GM18907 (cell line): ENCODE results near the gene TCEA2.

Experiments
- ATAC-seq: cut with Tn5 transposase; IDR thresholded peaks from one replicate; pipeline ENCODE4 v1.9.1; 2021; ENCODE audit warnings: mild to moderate bottlenecking, moderate library complexity; ENCODE audit not compliant: unreplicated experiment

The TCEA2 gene

DNA sequence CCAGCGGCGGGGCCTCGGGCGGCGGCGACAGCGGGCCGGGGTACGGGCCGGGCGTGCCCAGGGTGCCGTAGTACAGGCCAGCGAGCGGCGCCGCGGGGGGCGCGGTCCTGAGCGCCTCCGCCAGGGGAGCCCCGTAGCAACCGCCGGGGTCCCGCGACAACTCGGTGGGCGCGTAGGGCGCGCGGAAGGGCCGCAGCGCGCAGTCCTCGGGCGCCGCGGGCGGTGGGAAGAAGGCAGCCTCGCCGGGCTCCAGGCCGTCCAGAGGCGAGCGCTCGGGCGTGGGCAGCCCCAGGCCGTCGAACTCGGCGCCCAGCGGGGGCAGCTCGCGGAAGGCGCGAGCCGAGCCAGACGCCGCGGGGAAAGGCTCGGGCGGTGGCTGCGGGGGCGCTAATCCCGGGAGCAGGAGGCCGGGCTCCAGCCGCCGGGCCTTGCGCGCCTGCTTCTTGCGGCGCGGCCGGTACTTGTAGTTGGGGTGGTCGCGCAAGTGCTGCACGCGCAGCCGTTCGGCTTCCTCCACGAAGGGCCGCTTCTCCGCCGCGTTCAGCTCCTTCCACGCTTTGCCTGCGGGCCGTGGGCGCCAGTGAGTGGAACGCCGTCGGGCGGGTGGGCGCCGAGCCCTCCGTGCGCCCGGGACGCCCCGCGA lies 14.5 kb upstream of the TCEA2 start:
- no peak for ATAC-seq

DNA sequence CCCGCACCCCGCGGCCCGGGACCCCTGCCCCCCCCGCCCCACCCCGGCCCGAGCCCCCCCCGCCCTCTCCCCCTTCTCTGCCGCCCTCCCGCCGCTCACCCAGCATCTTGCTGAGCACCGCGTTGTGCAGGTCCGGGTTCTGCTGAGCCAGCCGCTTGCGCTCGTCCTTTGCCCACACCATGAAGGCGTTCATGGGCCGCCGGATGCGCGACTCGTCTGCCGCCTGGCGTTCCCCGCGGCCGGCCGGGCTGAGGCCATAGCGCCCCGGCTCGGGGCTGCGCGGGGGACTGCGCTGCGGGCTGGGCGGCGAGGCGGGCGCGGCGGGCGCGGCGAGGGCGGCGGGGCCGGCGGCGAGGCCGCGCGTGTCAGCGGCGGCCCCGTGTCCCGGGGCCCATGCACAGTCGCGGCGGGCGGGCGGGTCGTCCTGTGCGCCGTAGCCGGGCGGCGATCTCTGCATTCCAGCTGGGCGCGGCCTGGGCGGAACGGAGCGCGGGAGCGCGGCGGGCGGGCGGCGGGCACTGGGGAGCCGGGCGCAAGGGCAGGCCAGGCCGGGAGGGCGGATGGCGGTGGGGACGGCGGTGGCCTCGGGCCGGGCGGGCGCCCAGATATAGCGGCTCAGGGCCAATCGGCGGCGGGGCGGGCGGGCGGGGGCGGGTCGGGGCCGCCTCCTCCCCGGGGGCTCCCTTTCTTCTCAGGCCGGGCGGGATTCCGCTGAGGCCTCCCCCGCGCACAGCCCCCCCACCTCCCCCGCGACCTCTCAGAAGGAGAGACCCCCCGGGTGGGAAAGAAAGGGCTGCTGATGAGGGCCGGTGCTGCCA lies 13.7 kb upstream of the TCEA2 start, which contains the start of gene SOX18:
Gene SOX18, minus strand, starts transcription at position 580 of the 818 bp plus-strand sequence. Its CDS starts 123 bp downstream, at position 457.
- no peak for ATAC-seq

DNA sequence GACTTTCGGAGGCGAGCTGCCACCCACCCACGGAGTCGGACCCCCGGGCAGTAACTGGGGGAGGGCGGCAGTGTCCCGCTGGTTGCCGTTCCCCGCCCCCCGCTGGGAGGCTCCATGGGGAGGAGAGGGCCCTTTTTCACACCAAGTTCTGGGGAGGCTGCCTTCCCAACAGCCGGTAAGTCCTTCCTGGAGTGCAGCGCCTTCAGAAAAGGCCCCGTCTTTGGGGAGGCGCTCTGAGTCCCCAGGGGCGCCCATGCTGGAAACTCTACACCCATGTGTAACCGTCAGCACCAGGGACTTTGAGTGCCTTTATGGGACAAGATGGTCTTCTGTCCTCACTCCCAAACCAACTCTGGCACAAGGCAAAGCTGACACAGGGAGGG lies 13.1 kb upstream of the TCEA2 start:
- no peak for ATAC-seq

DNA sequence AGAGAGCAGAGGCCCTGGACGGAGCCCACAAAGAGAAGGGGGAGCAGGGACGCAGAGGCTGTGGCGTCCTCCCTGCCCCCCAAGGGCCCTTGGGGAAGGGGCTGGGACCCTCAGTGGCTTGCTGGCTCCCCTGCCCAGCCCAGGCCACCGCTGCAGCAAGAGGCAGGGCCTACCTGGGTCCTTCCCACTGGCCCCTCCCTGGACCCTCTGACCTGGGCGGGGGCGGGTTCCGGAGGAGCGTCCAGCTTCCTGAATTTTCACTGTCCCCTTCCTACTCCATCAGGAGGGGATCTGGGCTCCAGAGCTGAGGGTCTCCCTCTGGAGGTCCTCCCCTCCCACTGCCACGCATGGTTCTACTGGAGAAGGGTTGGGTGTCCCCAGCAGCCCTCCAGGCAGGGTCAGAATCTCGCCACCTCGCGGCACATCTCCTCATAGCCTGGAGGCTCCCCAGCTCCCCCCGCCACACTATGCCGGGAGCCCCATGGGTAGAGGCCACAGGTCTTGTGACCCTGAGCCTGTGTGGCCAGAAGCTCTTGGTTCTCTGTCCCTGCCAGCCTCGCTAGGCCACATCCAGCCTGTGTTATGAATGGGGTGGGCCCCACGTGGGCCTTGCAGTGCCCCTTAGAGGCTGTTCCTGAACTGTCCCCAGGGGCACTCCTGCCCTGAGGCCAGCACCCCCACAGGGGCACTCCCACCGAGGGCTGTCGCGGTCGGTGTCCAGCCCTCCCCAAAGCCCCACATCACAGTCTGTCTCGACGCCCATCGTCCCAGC lies 12.6 kb upstream of the TCEA2 start:
- ATAC-seq = no peak

DNA sequence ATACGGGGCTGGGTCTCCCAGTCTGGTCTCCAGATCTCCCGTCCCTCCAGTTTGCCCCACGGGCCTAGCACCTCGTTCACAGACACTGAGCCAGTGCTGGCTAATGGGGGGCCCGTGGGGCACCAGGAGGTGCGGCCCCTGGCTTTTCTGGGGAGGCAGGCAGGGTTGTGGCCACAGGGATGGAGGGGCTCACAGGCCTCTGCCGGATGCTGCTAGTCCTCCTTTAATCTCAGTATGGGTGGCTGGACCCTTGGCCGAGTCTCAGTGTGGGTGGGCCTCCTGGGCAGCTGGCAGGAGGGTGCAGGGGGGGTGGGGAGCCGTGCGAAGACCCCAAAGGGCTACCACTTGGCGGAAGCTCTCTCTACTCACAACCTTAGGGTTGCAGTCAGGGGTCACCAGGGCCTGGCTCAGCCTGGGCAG lies 12.0 kb upstream of the TCEA2 start:
- no peak for ATAC-seq

DNA sequence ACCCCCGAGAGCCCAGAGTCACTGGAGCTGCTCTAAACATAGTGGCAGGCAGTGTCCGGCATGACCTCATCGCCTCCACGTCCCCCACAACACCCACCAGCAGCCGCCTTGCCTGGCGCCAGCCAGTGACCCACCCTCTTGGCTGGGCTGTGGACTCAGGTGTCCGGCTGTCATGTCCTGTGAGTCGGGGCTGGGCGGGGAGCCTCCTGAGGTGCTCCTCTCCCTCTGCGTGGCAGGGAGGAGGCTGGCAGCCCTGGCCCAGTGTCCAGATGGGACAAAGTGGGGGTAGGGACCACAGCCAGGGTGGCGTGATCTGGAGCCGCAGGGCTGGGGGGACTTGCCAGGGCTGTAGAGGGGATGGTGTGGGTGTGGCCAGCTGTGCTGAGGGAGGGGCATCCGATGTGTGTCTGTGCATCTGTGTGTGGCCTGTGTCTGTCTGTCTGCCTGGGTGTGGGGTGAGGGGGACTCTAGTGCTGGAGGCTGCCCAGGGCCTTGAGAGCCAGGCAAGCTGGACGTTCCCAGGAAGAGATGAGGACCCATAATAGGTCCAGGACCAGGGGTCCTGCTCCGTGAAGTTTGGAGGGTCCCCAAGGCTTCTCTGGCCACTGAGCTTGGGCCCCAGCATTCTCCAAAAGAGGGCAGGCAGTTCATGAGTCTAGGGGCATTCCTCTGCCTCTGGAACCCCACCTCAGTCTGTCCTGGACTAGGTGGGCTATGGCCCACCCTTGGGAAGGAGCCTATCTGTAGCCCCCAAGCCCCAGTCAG lies 11.3 kb upstream of the TCEA2 start:
- ATAC-seq = no peak

DNA sequence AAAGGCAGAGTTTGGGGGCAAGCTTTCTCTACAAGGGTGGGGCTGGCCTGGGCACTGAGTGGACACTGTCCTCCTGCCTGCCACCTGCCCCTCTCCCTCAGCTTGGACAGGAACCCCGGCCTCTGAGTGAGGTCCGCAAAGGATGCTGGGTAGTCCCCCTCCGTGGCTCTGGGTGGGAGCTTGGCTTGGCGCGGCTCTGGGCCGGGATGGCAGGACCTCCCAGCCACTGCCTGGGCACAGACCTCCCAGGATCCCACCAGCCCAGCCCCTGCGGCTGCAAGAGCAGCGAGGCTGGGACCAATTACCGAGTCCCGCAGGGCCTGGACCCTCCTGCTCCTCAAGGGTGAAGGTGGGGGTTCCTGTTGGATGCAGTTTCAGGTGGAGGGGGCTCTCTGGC lies 10.7 kb upstream of the TCEA2 start:
- ATAC-seq = no peak

DNA sequence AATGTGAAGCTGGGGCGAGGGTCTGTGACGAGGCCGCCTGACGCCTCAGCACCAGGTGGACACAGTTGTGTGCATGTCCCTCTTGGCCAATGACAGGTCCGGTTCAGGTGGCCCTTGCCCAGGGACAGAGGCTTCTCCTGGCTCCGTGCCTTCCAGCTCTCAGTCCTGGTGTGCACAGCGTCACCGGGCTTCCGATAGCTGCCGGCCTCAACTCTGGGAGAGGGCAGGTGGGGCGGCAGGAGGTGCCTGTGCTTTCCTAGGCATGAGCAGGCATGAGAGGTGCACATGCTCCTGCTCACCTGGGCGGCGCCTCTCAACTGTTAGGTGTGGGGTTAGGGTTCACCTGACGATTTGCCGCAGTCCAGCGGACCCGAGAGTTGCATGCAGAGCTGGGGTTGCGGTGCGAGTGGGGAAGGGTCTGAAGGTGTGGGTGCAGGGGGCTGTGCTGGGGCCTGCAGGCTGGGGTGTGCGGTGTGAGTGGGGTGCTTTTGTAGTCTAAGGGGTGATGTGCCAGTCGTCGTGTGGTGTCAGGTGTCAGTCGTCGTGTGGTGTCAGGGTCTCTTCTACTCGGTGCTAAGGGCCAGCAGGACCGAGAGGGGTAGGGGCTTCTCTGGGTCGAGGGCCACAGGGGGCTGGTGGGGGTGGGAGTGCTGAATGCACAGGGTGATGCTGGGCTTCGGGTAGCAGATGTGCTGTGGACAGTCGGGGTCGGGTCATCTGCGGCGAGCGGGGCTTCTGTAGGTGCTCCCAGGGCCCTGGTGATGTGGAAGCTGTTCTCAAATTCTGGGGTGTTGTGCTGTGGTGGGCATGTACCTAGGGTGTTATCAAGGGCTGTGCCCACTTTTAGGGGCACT lies 9.8 kb upstream of the TCEA2 start:
- no peak for ATAC-seq

DNA sequence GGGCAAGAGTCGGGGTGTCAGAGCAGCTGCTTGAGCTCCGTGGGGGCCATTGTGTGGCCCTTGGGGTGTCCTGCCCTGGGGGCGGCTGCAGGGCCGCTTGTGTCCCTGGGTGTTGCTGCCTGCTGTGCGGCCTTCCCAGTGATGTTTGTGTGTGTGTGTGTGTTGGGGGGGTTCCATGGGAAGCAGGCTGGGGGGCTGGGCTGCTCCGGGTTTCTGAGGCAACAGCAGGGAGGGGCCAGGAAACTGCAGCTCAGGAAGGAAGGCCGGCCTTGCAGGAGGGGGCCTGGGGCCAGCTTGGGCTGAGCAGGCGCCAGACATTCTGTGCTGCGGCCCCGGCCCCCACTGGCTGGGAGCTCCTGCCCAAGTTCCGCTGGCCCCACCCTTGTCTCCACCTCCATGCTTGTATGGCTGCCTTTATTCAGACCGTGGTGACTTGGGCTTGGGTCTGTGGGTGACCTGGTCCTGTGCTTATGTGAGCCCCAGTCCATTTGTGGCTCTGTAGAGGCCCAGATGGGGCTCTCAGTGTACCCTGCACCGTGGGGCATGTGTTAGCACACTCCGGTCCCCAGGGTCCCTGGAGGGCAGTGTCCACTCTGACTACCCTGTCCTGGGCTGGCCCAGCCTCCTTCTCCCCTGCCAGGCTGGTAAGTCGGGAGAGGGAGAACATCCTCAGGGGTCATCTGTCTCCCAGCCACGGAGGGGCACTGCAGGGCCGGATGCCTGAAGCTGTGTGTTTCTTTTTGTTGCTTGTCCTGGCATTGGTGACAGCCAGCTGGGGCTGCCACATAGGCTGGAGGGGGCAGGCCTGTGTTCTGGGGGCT lies 8.9 kb upstream of the TCEA2 start:
- ATAC-seq = no peak

DNA sequence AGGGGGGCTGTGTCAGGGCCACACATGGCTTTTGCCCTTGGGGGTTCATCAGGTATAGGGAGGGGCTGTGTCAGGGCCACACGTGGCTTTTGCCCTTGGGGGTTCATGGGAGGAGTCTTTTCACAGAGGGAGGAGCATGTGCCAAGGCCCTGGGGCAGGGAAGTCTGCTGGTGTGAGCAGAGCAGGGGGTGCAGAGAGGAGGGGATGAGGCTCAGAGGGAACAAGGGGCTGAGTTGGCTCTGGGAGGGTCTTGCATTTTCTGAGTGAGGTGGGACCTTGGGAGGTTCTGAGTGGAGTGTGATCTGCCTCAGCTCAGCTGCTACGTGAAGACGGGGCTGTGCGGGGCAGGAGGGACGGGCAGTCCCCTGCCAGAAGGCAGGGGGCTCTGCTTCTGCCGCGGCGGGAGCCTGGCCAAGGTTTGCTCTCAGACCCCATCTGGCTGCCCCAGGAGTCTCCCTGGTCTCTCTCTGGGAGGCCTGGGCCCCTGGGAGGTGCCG lies 7.6 kb upstream of the TCEA2 start:
- no peak for ATAC-seq

DNA sequence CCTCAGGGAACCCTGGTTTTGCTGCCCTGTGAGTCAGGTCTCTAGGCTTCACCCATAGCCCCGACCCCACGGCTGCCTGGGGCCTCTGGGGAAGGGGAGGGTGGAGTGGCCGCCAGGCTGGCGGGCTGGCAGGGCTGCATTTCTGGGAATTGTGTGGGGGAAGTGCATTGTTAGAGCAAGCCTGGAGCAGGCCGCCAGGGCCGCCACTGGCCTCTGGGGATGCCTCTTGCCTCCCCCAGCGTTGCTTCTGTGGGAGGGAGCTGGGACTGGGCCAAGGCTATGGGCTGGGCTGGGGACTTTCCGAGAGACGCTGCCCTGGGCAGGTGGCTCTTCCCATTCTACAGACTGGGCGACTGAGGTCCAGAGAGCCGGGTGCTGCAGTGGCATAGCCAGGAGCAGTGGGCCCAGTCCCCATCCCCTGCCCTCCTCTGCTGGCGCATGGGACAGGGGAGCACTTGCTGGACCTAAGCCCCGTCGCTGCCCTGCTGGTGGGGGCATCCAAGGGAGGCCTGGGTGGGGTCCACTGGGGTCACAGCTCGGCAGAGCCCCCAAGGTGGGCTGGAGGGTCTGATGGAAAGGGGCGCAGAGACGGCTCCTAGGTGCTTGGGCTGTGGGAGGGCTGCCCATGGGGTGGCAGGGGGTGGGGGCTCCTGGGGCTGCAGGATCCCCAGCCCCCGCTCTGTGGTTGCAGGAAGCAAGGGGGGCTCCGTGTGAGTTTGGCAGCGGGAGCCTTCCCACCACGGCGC lies 6.9 kb upstream of the TCEA2 start:
- no peak for ATAC-seq

DNA sequence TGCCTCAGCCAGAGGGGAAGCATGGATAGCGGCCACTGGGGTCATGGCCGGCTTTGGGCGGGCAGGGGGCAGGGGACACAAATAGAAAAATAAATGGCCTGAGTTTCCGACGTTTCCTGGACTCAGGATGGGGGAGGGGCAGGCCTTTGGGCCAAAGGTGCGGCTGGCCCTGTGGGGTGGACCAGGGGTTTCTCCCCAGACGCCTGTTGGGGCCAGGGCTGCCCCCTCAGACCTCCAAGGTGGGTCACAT lies 6.4 kb upstream of the TCEA2 start:
- ATAC-seq = no peak

DNA sequence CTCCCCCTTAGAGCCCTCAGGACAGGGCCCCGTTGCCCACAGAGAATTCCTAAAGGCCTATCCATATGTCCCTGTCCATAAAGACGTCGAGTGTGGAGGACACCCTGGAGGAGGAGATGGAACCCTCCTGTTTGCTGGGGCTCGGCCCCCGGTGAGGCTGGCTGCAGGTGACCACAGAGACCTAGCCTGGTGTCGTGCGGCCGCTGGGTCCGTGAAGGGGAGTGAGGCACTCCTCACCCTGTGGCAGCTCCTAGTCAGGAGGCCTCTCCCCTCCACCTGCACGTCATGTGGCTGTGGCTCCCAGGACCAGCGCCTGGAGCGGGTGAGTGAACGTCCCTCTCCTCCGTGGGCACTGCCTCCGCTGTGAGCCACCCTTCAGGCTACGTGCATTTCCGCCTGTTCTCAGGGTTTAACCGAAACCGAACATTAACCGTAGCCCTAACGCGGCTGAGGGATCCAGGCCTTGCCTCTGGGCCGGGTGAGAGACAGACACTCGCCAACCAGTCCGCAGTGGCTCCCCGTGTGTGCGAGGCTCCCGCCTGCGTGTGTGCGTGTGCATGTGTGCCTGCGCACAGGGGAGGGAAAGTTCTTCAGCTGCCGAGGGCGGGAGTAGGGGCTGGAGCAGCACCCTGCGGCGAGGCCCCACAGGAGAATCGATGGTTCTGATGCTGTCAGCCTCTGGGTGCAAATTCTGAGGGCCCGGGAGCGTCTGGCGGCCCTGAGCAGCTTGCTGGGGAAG lies 5.9 kb upstream of the TCEA2 start:
- ATAC-seq = no peak

DNA sequence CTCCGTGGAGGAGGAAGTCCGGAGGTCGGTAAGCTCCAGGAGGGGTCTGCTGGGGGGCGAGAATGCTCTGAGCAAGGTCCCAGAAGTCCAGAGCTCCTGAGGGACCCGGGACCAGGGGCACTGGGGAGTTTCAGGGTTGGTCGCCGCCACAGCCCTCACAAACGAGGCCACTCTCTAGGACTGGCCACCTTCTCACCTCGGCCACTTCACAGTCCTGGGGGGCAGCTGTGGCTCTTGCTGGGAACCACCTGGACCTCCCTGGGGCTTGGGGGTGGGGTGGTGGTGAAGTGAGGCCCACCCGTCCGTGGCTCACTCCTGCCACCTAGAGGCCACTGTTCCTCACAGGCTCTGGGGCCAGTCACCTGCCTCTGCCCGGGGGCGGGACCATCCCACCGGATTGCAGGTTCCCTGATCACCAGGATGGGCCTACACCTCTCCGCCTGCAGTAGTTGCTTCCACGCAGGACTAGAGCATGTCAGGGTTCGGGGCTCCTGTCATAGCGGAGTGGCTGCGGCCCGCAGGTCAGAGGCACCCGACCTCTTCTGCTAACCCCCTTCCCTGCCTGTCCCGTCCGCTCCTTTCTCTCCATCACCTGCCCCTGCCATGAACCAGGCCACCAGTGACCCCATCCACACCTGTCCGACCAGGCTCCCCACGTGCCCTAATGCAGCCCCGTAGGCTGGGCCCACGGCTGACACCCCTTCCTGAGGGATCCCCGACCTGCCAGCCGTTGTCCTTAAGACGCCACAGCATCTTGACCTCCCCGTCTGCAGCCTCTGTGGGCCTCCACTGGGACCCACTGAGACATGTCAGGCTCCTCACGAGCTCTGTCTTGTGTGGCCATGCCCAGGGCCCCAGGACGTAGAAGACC lies 5.1 kb upstream of the TCEA2 start:
- ATAC-seq = peak; percentile 44

DNA sequence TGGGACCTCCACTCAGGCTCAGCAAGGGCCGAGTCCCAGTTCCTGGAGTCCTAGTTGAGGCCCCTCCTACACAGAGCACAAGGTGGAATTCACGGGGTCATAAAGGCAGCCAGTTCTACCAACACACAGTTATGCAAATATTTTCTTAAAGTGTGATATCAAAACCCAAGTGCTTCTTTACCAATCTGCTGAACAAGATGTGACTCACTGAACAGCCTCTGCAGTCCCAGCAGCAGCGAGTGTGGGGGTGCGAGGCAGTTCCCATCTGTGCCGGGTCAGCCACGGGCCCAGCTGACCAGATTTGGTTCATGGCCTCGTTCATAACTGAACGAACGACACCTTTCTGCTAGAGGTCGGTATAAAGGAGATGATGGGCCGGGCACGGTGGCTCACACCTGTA lies 4.5 kb upstream of the TCEA2 start:
- ATAC-seq = no peak

DNA sequence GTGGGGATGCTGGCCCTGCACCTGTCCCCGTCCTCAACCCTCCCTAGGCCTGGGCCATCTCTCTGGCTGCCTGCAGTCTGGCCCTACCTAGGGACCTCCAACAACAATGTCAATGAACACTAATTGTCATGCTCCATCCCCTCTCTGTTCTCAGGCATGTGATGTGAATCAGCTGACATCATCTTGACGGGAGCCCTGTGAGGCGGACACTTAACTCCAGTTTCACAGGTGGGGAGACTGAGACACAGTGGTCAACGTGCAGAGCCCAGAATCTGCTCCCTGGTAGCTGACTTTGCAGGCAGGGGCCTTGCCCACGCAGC lies 762 bp upstream of the TCEA2 start:
- ATAC-seq = no peak
